Activated T-cell treated with anti-CD3 and anti-CD28 coated beads for 24 hours (primary cell): Measurements from ENCODE around the gene MRPL46.
"Not testable (repeated sequence)": the region's sequence is repeated elsewhere in the genome, so short reads cannot be mapped to it uniquely, and the experiment has no call there.

ENCODE experiments used
- DNase-seq: peaks from one replicate; pipeline ENCODE4 v3.0.0-alpha.2; 2020; ENCODE audit warnings: low read depth

MRPL46 gene

GRCh38 chr15:88477904-88478303 lies 10.7 kb upstream of the MRPL46 start:
- no peak for DNase-seq

DNA sequence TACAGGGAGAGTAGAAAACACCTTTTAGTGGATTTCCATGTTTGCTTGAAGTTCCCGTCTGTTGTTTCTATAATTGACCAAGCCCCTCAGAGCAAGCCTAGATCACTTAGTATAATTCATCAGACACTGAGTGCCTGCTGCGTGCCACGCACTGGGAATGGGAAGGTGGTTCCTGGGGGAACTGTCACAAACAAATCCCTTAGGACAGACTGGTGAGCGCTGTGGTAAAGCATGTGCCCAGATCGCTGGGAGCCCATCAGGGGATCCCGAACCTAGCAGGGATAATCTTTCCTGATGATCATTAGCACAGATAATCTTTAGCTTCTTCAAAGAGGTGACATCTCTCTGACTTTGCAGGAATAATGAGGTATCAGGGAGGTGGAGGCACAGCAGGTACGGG lies 9.9 kb upstream of the MRPL46 start:
- no peak for DNase-seq

- no peak for DNase-seq
Measured at GRCh38 chr15:88476635-88477060, 9.5 kb upstream of the MRPL46 start.

GRCh38 chr15:88473661-88474293 lies 6.6 kb upstream of the MRPL46 start:
- not testable (repeated sequence) for DNase-seq

DNA sequence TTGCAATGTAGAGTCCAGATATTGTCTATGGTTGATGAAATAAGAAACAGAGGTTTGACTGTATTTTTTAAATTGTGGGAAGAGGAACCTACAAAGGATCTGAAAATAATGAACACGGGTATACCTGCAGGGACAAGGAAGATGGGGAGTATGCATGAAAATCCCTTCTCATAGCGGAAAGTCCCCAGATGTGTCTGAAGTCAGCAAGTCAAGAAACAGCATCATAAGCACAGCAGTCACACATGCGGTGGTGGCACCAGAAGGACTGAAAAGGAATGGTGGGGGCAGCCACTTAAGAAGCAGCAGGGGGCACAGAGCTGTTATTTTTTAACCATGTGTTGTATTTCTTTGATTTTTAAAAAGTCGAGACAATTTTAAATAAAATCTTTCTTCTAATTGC lies 5.0 kb upstream of the MRPL46 start:
- no peak for DNase-seq

DNA sequence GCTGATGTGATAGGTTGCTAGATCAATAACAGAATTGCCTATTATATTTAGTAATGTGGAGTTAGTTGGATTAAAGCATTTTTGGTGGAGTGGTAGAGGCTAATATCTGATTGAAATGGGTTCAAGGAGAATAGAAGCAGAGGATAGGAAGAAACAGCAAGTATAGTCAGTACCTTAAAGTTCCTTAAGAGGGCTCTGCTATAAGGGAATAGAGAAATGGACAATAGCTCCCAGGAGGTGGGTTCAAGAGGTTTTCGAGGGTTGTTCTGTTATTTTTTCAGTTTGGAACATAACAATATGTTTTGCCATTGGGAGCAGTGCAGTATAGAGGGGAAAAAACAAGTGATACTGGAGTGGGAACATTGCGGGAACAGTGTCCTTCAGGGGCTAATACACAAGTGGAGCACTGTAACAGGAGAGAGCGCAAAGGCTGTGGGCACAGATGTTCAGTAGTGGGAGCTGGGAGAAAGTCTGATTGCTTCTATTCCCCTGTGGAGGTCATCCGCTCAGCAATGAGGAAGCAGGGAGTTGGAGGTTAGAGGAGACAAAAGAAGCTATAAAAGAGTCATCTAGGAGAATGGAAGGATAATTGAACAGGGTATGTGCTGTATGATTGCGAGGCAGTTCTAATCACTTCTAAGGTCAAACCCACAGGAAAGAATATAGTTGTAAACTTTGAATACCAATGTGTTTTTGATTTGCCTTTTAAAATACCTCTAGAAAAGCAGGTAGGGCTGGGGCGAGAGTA lies 3.6 kb upstream of the MRPL46 start:
- no peak for DNase-seq

- no peak for DNase-seq
Measured at GRCh38 chr15:88469321-88469720, 2.1 kb upstream of the MRPL46 start.

- DNase-seq, result not testable (repeated sequence)
Measured at GRCh38 chr15:88468721-88469120, 1.5 kb upstream of the MRPL46 start.

DNA sequence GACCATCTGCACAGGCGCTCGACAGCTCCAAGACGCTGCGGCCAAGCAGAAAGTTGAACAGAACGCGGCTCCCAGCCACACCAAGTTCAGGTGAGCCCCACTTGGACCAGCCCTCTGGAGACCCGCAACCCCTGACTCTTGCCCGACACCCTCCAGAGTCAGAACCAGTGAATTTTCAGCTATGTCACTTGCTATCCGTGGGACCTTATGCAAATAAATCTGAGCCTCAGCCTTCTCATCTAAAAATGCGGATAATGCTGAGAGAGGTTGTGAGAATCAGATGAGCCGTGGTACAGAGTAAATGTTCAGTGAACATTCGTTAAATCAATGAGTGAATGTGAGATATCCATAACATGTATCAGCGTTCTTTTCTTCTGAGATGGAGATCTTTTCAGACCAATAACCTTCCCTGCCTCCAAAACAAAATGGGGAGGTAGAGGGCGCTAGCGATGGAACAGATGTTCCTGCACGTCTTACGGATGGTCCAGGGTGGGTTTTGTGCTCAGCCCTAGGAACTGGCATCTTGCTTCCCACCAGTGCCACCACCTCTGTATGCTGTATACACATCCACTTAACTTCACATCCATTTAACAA lies 844 bp upstream of the MRPL46 start:
- no peak for DNase-seq

DNA sequence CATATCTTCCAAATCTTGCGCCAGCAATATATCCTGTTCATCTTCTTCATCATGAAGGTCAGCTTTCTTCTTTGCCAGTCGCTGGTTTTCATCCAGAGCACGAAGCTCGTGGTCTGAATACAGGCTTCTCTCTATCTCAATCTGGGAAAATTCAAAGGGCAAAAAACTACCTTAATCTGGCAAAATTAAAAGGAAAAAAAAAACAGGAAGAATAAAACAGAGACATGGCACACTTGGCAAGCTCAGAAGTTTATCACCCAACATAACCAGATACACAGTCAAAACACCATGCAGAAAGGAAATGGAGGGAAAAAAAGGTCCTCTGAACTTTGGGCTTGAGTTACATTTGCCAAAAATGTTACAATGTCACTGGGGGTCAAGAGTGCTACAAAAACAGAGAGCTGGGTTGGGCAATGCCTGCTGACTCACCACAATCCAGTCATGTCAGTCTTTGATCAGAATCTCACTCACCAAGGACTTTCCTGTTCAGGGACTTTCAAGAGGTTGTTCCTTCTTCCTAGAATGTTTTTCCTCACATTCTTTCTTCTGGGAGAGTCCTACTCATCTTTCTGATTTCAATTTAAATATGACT lies 1.5 kb downstream of the MRPL46 start:
- DNase-seq, result no peak

DNA sequence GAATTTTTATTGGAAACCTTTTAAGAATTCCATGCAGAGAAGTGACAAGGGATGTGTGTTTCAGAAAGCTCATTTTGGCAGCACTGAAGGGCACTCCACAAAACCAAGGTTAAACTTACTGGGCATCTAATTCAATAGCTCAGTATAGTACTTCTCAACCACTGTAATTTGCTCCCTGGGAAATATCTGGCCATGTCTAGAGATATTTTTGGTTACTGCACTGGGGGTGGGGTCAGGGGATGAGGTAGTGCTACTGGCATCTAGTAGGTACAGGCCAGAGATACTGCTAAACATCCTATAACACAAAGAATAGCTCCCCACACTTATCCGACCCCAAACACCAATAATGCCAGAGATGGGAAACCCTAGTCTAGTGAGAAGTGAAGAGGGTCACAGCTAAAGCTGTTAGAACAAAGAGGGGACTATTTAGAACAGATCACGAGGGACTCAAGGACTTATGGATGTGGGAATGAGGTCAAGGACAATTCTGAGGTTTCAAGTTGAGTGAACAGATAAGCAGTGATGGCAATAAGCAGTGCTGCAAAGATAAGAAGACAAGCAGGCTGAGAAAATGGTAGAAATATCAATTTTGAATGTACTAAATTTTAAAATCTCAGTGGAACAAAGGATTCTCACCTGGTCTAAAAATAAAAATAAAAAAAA lies 3.2 kb downstream of the MRPL46 start:
- DNase-seq, result no peak

- no peak for DNase-seq
Measured at GRCh38 chr15:88456733-88457132, 10.5 kb downstream of the MRPL46 start.

- DNase-seq, result peak; percentile 23
Measured at GRCh38 chr15:88454867-88455810, 12.0 kb downstream of the MRPL46 start.

GRCh38 chr15:88454236-88454635 lies 13.0 kb downstream of the MRPL46 start:
- no peak for DNase-seq

DNA sequence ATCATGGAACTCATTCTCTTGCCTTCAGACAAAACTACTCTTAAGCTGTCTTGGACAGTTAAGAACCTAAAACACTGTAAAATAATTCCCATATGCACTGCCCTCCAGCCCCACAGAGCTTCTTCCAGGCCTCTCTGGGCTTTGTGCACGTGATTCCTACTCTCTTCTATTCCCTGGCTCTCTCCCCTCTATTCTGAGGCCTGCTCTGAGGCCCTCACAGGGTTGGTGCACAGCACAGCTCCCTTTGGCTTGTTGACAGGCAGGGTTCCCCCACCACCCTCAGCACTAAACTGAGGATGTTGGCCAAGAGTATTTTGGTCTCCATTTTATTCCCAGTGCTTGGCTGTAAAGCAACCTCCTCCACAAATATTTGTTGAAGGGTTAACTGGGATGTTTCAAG lies 13.5 kb downstream of the MRPL46 start:
- DNase-seq, result no peak

DNA sequence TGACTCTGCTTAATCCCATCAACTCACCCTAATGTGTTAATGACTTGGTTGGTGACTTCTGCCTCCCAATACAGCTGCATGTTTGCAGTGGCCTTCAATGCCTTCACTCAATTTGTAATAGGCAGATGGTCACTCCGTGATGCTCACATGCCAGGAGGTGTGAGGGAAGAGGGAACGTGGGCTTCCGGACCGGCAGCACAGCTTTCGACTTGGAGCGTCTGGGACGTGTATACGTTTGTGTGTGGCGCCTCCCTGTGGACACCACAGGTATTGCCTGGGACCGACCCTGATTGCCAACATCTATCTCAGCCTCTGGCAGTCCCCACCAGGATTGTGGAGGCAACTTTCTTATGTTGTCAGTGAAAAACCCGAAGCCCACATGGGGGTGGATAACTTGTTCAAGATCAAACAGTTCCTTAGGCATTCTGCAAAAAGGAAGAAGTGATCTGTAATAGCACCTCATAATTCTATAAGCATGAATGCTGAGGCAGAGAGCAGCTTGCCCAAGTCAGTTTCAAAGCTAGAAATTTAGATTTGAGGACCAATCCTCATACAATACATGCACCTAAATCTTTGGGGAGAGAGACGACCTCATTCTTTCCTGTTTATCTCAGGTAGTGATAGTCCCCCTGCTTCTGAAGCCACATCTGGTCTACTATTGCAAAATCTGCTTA lies 16.9 kb downstream of the MRPL46 start:
- peak; percentile 57 for DNase-seq

- DNase-seq, result no peak
Measured at GRCh38 chr15:88449581-88449980, 17.6 kb downstream of the MRPL46 start.

GRCh38 chr15:88448991-88449461 lies 18.2 kb downstream of the MRPL46 start:
- DNase-seq, result no peak

DNA sequence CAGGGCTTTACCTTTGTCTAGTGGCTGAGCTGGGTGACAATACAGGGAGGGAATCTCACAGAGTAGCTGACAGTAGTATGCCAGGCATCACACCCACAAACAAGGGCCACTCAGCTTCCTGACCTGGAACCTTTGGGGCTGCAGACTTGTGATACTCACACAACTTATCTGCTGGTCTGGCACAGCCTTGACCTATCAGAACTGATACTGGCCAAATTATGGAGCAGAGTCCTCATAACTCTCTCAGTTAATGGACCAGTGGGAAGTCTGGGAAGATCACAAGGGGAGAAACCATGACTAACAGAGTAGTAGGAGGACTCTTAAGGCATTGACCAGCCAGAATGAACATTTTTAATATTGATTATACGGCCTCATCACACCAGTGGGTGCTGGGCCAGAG lies 19.4 kb downstream of the MRPL46 start:
- no peak for DNase-seq

DNA sequence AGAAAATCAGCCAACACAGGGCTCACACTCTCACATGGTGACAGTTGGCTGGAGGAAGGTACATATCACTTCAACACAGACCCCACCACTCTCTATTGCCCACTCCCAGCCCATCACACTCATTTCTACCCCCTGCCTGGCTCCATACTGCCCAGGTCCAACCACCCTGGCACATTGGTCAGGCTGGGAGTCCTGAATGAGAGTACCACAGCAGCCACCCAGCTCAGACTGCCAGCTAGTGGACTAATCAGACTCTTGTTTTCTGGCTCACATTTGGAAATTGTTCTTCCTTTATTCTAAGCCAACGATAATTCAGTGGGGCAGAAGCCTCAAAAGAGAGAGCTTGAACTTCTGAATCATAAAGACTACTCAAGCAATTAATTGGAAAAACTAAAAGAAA lies 20.0 kb downstream of the MRPL46 start:
- no peak for DNase-seq
